WTC11 (cell line): Measurements from ENCODE around the gene CYB5B. TPM values are rescaled to one million over a fixed set of nuclear protein-coding genes. Genes with fewer than 3 reads are reported as not detected.

Experiments
- ATAC-seq: fragments of 200-7000 bp; cut with Tn5 transposase; 2 replicates; pipeline ENCODE4 v1.10.0; 2021; ENCODE audit warnings: mild to moderate bottlenecking, moderate library complexity
- CTCF ChIA-PET: fragments of 300-600 bp; sonication (Branson Sonifier 250); formaldehyde crosslinking; loops from one replicate; lab custom pipeline; 2021; ENCODE audit warnings: antibody characterized with exemption; lab: Charles Lee
- POLR2A ChIA-PET: fragments of 350-600 bp; sonication (Branson Sonifier 250); formaldehyde crosslinking; loops from one replicate; lab custom pipeline; 2021; ENCODE audit warnings: antibody characterized with exemption; lab: Charles Lee
- DNase-seq: peaks from one replicate; pipeline ENCODE4 v3.0.0; 2021; ENCODE audit warnings: low spot score
- H3K27ac Mint-ChIP-seq: 2 replicates; pipeline ENCODE4 v1.8.0; 2021; ENCODE audit warnings: mixed read lengths
- H3K27me3 Mint-ChIP-seq: 2 replicates; pipeline ENCODE4 v1.8.0; 2021; ENCODE audit warnings: low read depth, mild to moderate bottlenecking, moderate library complexity, mixed read lengths
- H3K36me3 Mint-ChIP-seq: 2 replicates; pipeline ENCODE4 v1.8.0; 2021; ENCODE audit warnings: mixed read lengths
- H3K4me1 Mint-ChIP-seq: 2 replicates; pipeline ENCODE4 v1.8.0; 2022; ENCODE audit warnings: mixed read lengths
- H3K4me3 Mint-ChIP-seq: 2 replicates; pipeline ENCODE4 v1.8.0; 2021; ENCODE audit warnings: mild to moderate bottlenecking, moderate library complexity, mixed read lengths
- H3K9me3 Mint-ChIP-seq: 2 replicates; pipeline ENCODE4 v1.8.0; 2021; ENCODE audit warnings: mixed read lengths
- CBFB ChIP-seq: sonication (generic); formaldehyde crosslinking; IDR thresholded peaks from 2 replicates; pipeline ENCODE4 v1.8.1; 2022; ENCODE audit warnings: mild to moderate bottlenecking, low read depth, missing genetic modification reagents
- FOXP1 ChIP-seq: sonication (generic); formaldehyde crosslinking; IDR thresholded peaks from 2 replicates; pipeline ENCODE4 v1.8.0; 2022; ENCODE audit warnings: missing genetic modification reagents, mild to moderate bottlenecking, moderate library complexity, borderline replicate concordance
- HMGA2 ChIP-seq: fragments of 250-450 bp; sonication (Bioruptor Pico); IDR thresholded peaks from 2 replicates; pipeline ENCODE4 v1.4.0; 2021; ENCODE audit warnings: mild to moderate bottlenecking, moderate library complexity
- NFE2L1 ChIP-seq: sonication (generic); formaldehyde crosslinking; IDR thresholded peaks from 2 replicates; pipeline ENCODE4 v1.8.1; 2023; ENCODE audit warnings: missing genetic modification reagents
- RORB ChIP-seq: fragments of 250-450 bp; sonication (Bioruptor Pico); IDR thresholded peaks from 2 replicates; pipeline ENCODE4 v1.9.0; 2021; ENCODE audit warnings: mild to moderate bottlenecking
- SMAD4 ChIP-seq: sonication (generic); formaldehyde crosslinking; IDR thresholded peaks from 2 replicates; pipeline ENCODE4 v1.8.0; 2022; ENCODE audit warnings: mild to moderate bottlenecking, missing genetic modification reagents
- SP1 ChIP-seq: sonication (generic); formaldehyde crosslinking; conservative IDR thresholded peaks from 2 replicates; pipeline ENCODE4 v1.8.1; 2022; ENCODE audit warnings: missing genetic modification reagents
- TEAD1 ChIP-seq: sonication (generic); formaldehyde crosslinking; IDR thresholded peaks from 2 replicates; pipeline ENCODE4 v1.8.0; 2022; ENCODE audit warnings: mild to moderate bottlenecking, missing genetic modification reagents
- ZNF232 ChIP-seq: sonication (generic); formaldehyde crosslinking; IDR thresholded peaks from 2 replicates; pipeline ENCODE4 v1.8.0; 2022; ENCODE audit warnings: mild to moderate bottlenecking, missing genetic modification reagents
- ZNF671 ChIP-seq: fragments of 250-450 bp; sonication (Bioruptor Pico); IDR thresholded peaks from 2 replicates; pipeline ENCODE4 v1.8.0; 2021; ENCODE audit warnings: mild to moderate bottlenecking
- total RNA-seq: library from RNA; stranded (reverse); gene quantifications from 3 replicates; pipeline ENCODE4 v1.2.3, GENCODE V29; 2021
- TF ChIP-seq, protein P1 (sequence below): sonication (generic); formaldehyde crosslinking; IDR thresholded peaks from 2 replicates; pipeline ENCODE4 v1.8.0; 2022; ENCODE audit warnings: mild to moderate bottlenecking, missing genetic modification reagents
- TF ChIP-seq, protein P2 (sequence below): fragments of 250-450 bp; sonication (Bioruptor Pico); IDR thresholded peaks from 2 replicates; pipeline ENCODE4 v1.9.0; 2021; ENCODE audit warnings: mild to moderate bottlenecking
- TF ChIP-seq, protein P3 (sequence below): sonication (generic); formaldehyde crosslinking; IDR thresholded peaks from 2 replicates; pipeline ENCODE4 v1.8.0; 2023; ENCODE audit warnings: mild to moderate bottlenecking, missing genetic modification reagents
- TF ChIP-seq, protein P4 (sequence below): sonication (generic); formaldehyde crosslinking; IDR thresholded peaks from 2 replicates; pipeline ENCODE4 v1.8.0; 2022; ENCODE audit warnings: mild to moderate bottlenecking, missing genetic modification reagents

The CYB5B gene
- total RNA-seq, 1 experiment from 2014 or later: 109 TPM

DNA sequence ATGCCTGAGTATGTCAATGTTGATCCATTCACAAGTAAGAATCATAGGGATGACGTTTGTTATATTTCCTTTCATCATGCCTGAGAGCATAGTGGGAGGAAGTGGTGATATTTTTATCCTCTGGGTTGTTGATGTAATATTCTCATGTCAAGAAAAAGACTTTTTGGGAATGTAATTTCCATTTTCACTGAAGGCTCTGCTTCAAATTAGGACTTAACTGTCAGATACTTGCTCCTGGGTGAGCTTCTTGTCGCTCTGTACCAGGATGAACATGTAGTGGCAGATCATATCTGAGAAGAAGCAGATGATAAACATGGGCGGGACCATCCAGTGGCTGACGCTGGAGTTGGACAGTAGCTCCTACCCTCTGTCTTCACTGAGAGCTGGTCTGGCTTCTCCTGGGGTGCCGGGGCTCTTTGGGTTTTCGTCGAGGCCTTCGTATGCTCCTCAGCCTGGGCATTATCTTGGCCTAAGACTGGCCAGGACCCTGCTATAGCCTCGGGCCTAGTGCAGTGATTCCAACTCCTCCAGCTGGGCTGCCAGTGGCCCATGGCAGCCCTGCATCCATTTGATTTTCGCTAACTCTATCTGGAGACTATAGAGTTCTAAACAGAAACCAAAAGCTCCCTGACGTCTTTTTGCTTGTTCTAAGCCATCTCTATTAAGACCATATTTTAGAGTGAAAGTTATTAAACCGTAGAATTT, 19.7 kb downstream of the CYB5B start (continued):
- TF ChIP-seq TEAD1 (CRISPR knock-in tag) (no peak), FOXP1 (CRISPR knock-in tag) (no peak), HMGA2 (CRISPR knock-in tag) (no peak)
- TF ChIP-seq, protein P1, sequence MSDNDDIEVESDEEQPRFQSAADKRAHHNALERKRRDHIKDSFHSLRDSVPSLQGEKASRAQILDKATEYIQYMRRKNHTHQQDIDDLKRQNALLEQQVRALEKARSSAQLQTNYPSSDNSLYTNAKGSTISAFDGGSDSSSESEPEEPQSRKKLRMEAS: no peak
- TF ChIP-seq, all 79 proteins: peak for 0

DNA sequence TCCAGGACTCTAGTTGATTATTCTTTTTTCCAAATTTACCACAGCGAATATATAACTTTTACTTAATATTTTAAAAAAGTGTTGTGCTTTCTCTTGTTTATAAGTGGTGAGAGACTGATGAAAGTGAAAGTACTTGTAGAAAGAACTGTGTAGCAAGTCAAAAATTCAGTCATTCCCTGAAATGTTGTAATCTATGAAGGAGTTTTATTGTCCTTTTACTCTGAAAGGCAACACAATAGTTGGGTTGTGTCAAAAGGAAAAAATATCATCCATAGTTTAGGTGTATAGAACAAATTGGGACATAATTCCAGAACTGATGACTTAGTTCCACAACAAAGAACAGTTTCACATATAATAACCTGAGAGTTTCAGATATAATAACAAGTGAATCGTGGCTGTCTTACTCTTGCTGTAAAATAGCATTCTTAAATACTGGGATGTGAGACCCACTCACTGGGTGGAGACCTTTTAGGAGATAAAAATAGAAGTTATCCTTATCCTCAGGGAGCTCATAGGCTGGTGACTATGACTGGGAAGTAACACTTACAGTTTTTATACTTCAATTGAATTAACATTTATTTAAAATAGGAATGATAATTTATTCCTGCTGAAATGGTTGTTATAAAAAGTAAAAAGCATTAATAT, 20.6 kb downstream of the CYB5B start:
- POLR2A ChIA-PET: no interaction called here
- CTCF ChIA-PET: interaction anchor here (1.3 to 1.4 kb wide), 2 partner anchors 47 to 48 kb away, joined by 4 to 5 read pairs; no protein-coding TSS in a partner anchor
- TF ChIP-seq, protein P2, sequence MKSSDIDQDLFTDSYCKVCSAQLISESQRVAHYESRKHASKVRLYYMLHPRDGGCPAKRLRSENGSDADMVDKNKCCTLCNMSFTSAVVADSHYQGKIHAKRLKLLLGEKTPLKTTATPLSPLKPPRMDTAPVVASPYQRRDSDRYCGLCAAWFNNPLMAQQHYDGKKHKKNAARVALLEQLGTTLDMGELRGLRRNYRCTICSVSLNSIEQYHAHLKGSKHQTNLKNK: no peak
- ATAC-seq: no peak
- peaks cover 17% of the 10 kb centered on the region for H3K36me3 Mint-ChIP-seq
- H3K27ac Mint-ChIP-seq: no peak overlapping the region
- no peaks in the 10 kb centered on the region for H3K27me3 Mint-ChIP-seq
- no peak overlapping the region for H3K4me3 Mint-ChIP-seq
- no peak for DNase-seq
- H3K9me3 Mint-ChIP-seq: no peaks in the 10 kb centered on the region
- no peaks in the 10 kb centered on the region for H3K4me1 Mint-ChIP-seq

DNA sequence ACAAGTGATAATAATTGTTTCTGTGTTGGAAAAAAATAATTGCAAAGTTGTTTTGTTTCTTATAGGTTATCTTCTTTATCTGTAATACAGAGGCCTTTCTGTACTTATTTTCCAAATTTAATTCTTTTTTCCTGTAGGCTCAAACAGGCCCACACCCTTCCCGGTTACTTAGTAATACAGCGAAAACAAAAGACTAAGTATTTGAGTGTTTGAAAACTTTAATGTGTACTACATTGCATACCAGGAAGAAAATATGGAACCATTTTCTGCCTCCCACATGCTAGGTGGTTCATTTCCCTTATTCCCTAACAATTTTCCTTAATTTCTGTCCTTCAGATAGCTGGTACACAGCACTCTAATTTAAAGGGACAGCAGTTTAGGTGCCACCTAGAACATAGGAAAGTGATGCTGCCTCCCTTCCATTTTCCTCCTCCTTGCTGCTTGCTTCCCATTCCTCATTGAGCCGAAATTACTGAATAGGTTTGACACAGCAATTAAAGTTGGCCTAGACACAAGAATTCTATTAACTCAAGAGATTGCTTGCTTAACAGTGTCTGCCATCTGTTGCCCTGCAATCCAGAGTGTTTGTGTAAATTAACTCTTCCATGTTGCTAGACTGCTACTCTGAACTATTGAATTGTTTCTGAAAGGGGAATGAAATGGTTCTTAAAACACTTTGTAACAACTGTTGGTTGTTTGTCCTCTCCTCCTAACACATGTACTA, 24.2 kb downstream of the CYB5B start:
- POLR2A ChIA-PET: no interaction called here
- CTCF ChIA-PET: no interaction called here
- Mint-ChIP-seq H3K36me3 (peaks cover 22% of the 10 kb centered on the region), H3K4me3 (no peak overlapping the region), H3K4me1 (no peaks in the 10 kb centered on the region), H3K27ac (peak overlapping the region; percentile 59), H3K27me3 (no peaks in the 10 kb centered on the region), H3K9me3 (no peaks in the 10 kb centered on the region)
- DNase-seq (no peak), ATAC-seq (no peak)
- TF ChIP-seq, protein P3, sequence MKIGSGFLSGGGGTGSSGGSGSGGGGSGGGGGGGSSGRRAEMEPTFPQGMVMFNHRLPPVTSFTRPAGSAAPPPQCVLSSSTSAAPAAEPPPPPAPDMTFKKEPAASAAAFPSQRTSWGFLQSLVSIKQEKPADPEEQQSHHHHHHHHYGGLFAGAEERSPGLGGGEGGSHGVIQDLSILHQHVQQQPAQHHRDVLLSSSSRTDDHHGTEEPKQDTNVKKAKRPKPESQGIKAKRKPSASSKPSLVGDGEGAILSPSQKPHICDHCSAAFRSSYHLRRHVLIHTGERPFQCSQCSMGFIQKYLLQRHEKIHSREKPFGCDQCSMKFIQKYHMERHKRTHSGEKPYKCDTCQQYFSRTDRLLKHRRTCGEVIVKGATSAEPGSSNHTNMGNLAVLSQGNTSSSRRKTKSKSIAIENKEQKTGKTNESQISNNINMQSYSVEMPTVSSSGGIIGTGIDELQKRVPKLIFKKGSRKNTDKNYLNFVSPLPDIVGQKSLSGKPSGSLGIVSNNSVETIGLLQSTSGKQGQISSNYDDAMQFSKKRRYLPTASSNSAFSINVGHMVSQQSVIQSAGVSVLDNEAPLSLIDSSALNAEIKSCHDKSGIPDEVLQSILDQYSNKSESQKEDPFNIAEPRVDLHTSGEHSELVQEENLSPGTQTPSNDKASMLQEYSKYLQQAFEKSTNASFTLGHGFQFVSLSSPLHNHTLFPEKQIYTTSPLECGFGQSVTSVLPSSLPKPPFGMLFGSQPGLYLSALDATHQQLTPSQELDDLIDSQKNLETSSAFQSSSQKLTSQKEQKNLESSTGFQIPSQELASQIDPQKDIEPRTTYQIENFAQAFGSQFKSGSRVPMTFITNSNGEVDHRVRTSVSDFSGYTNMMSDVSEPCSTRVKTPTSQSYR: no peak
- TF ChIP-seq TEAD1 (CRISPR knock-in tag) (no peak), SP1 (CRISPR knock-in tag) (no peak), SMAD4 (CRISPR knock-in tag) (no peak), ZNF671 (no peak)
- TF ChIP-seq, protein P4, sequence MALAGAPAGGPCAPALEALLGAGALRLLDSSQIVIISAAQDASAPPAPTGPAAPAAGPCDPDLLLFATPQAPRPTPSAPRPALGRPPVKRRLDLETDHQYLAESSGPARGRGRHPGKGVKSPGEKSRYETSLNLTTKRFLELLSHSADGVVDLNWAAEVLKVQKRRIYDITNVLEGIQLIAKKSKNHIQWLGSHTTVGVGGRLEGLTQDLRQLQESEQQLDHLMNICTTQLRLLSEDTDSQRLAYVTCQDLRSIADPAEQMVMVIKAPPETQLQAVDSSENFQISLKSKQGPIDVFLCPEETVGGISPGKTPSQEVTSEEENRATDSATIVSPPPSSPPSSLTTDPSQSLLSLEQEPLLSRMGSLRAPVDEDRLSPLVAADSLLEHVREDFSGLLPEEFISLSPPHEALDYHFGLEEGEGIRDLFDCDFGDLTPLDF: no peak

DNA sequence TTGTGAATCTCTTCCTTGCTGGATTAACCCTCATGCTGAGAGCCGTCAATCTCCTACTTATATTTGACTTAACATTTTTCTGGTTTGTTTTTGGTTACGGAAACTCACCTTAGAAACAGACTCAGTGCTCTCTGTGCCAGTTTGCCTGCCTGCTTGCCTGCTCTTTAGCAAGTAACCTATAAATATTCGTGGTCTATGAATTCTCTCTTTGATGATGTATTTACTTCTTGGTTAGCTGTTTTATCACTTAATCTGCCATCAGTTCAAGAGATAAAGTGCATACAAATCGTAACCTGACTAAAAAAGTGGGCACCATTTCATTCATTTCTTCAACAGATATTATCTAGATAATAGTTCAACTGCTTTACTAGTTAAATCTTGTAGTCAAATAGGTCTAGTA, 26.7 kb downstream of the CYB5B start:
- ATAC-seq: no peak
- Mint-ChIP-seq H3K27ac (no peak overlapping the region), H3K4me1 (no peaks in the 10 kb centered on the region), H3K27me3 (no peaks in the 10 kb centered on the region), H3K4me3 (no peak overlapping the region), H3K36me3 (peaks cover 22% of the 10 kb centered on the region), H3K9me3 (no peaks in the 10 kb centered on the region)
- ChIA-PET CTCF (no interaction called here), POLR2A (interaction anchor here (0.6 kb wide), 1 partner anchor 170 kb away, joined by 3 read pairs; no protein-coding TSS in a partner anchor)
- TF ChIP-seq CBFB (CRISPR knock-in tag): no peak
- no peak for TF ChIP-seq RORB (CRISPR knock-in tag)
- no peak for TF ChIP-seq NFE2L1 (CRISPR knock-in tag)
- no peak for TF ChIP-seq ZNF232 (CRISPR knock-in tag)
- DNase-seq: no peak
